ENCODE data around the gene TGM2.

TGM2 gene

DNA sequence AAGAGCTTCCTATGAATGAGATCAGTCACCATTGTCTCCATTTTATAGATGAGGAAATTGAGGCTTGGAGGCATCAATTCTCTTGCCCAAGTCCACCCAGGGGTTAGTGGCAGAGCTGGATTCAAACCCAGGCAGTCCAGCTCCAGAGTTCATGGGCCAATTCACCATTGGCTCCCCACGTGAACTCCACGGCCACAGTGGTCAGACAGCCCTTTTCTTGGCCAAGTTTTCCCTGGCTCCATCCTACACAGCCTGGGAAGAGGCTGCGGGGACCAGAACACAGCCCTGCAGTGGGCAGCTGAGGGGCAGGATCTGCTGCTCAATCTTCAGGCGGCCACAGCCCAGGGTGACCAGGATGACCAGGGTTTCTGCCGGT, 20.5 kb downstream of the TGM2 start:
- no peak for DNase-seq (ENCODE audit: extremely low read depth, low read depth)
- TF ChIP-seq, protein P1, sequence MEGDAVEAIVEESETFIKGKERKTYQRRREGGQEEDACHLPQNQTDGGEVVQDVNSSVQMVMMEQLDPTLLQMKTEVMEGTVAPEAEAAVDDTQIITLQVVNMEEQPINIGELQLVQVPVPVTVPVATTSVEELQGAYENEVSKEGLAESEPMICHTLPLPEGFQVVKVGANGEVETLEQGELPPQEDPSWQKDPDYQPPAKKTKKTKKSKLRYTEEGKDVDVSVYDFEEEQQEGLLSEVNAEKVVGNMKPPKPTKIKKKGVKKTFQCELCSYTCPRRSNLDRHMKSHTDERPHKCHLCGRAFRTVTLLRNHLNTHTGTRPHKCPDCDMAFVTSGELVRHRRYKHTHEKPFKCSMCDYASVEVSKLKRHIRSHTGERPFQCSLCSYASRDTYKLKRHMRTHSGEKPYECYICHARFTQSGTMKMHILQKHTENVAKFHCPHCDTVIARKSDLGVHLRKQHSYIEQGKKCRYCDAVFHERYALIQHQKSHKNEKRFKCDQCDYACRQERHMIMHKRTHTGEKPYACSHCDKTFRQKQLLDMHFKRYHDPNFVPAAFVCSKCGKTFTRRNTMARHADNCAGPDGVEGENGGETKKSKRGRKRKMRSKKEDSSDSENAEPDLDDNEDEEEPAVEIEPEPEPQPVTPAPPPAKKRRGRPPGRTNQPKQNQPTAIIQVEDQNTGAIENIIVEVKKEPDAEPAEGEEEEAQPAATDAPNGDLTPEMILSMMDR (IDR thresholded peaks at IDR 0.05; ENCODE audit: low read depth, low read length): no peak

- peak; percentile 32 for DNase-seq (ENCODE audit: extremely low read depth, low read depth)
- TF ChIP-seq, protein P1 (IDR thresholded peaks at IDR 0.05; ENCODE audit: low read depth, low read length): no peak
Measured at GRCh38 chr20:38143646-38144554, 21.2 kb downstream of the TGM2 start.

DNA sequence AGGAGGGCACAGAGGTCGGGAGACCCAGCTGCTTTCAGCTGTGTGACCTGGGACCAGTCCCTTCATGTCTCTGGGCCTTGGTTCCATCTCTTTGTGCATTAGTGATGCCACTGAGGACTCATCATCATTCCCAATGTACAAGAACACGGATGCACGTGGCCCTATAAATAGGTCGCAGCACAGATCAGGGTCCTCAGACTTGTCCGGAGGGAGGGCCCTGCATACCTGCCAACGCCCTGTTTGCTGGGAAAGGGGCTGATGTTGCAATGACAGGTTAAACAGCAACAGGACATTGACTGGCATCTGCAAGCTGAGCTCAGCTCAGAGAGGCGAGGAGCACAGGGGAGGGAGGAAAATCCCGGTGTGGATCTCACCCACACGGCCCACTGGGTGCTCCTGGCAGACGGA, 21.8 kb downstream of the TGM2 start:
- no peak for DNase-seq (ENCODE audit: extremely low read depth, low read depth)

GRCh38 chr20:38141889-38142494, 23.1 kb downstream of the TGM2 start:
- DNase-seq (ENCODE audit: extremely low read depth, low read depth): no peak
- TF ChIP-seq, protein P1 (IDR thresholded peaks at IDR 0.05; ENCODE audit: low read depth, low read length): no peak

More for the DNA sequence above, 21.8 kb downstream of the TGM2 start:
- TF ChIP-seq, protein P1 (IDR thresholded peaks at IDR 0.05; ENCODE audit: low read depth, low read length): no peak

DNA sequence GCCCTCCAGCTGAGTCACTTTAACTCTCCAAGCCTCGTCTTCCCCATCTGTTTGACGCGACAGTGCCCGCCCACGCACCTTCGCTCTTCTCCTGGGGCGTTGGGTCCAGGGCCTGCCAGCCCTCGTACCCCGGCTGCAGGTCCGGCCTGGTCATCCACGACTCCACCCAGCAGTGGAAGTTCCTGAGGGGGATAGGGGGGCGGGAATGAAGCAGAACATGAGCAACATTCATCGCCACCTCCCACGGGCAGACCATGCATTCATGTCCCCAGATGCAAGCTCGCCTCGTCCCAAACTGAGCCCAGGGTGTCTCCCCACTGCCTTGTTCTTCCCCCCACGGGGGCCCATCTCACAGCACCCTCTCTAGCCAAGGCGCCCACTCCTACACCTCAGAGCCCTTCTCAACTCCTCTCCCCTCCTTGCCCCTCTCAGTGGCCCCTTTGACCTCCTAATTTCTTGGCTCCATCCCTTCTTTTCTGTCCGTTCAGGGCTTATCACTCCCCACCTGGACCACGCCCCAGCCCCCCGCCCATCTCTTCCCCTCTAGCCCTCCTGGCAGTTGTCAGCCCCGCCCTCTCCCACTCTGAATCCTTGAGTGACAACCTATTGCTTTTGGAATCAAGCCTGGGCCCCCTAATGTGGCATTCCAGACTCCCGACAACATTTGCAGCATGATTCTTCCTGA, 23.7 kb downstream of the TGM2 start:
- DNase-seq (ENCODE audit: extremely low read depth, low read depth): no peak
- TF ChIP-seq, protein P1 (IDR thresholded peaks at IDR 0.05; ENCODE audit: low read depth, low read length): no peak

DNA sequence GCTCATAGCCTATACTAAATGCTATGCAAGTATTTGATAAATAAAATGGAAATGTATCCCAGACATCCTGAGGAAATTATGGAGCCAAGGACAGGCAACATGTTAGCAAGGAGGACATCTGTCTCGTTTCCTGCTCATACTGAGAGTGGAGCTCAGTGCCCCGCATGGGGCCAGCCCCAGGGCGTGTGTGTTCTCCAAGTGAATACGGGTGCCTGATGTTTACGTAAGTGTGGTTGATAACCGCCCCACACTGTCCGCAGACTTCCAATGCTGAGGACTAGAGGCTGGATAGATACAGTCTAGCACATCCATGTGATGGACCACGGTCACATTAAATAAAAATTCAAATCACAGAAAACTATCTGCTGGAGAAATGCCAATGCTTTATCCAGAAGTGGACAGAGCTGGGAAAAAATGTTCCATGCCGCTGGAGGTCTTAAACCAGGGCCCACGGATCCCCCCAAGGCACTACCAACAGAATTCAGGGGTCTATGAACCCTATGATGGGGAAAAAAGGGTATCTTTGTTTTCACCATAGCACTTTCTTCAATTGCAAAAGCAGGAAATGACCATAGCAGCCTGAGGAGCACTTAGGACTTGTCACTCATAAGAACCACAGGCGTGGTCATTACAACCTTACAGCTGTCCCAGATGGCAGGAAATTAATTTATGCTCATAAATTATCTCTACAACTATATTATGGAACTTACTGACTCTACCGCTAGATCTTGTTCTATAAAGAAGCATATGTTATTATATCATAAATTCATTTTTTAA, 24.9 kb downstream of the TGM2 start:
- TF ChIP-seq, protein P1 (IDR thresholded peaks at IDR 0.05; ENCODE audit: low read depth, low read length): no peak
- DNase-seq (ENCODE audit: extremely low read depth, low read depth): no peak

All from AG09319 (cell line).